ENCODE results near the gene ITGA6.

ITGA6 gene

GRCh38 chr2:172438741-172439508 lies 11.5 kb downstream of the ITGA6 start:
- no peaks in the 10 kb centered on the region for H3K27me3 ChIP-seq (replicated peaks)
- H3K27ac ChIP-seq: peak overlapping the region; percentile 17
- in situ Hi-C loops (cut with HindIII; ENCODE audit: low pct_ligation_motif_present, low sequenced_read_pairs): loop anchor here (25.0 kb wide), 1 partner anchor 252 kb away; no protein-coding TSS in a partner anchor
- no peaks in the 10 kb centered on the region for H3K36me3 ChIP-seq (replicated peaks)
- DNase-seq: peak; percentile 56
- TF ChIP-seq CTCF (IDR thresholded peaks at IDR 0.05; ENCODE audit: low read depth, low read length, missing control alignments): no peak
- H3K4me3 ChIP-seq (ENCODE audit: low read depth, low read length): no peak overlapping the region

GRCh38 chr2:172439509-172439860 lies 12.1 kb downstream of the ITGA6 start:
- no peak overlapping the region for H3K27ac ChIP-seq
- TF ChIP-seq CTCF (IDR thresholded peaks at IDR 0.05; ENCODE audit: low read depth, low read length, missing control alignments): no peak

GRCh38 chr2:172439911-172440310 lies 12.5 kb downstream of the ITGA6 start:
- H3K4me3 ChIP-seq (ENCODE audit: low read depth, low read length): no peak overlapping the region
- TF ChIP-seq CTCF (IDR thresholded peaks at IDR 0.05; ENCODE audit: low read depth, low read length, missing control alignments): no peak
- in situ Hi-C loops (cut with HindIII; ENCODE audit: low pct_ligation_motif_present, low sequenced_read_pairs): loop anchor here (25.0 kb wide), 1 partner anchor 253 kb away; no protein-coding TSS in a partner anchor
- no peaks in the 10 kb centered on the region for H3K27me3 ChIP-seq (replicated peaks)
- H3K27ac ChIP-seq: no peak overlapping the region
- no peak for DNase-seq
- H3K36me3 ChIP-seq (replicated peaks): no peaks in the 10 kb centered on the region

More at GRCh38 chr2:172439509-172439860, 12.1 kb downstream of the ITGA6 start:
- no peak overlapping the region for H3K4me3 ChIP-seq (ENCODE audit: low read depth, low read length)
- in situ Hi-C loops (cut with HindIII; ENCODE audit: low pct_ligation_motif_present, low sequenced_read_pairs): loop anchor here (25.0 kb wide), 1 partner anchor 252 kb away; no protein-coding TSS in a partner anchor
- H3K27me3 ChIP-seq (replicated peaks): no peaks in the 10 kb centered on the region
- no peak for DNase-seq
- no peaks in the 10 kb centered on the region for H3K36me3 ChIP-seq (replicated peaks)

- DNase-seq: no peak
- no peak for TF ChIP-seq CTCF (IDR thresholded peaks at IDR 0.05; ENCODE audit: low read depth, low read length, missing control alignments)
- in situ Hi-C loops (cut with HindIII; ENCODE audit: low pct_ligation_motif_present, low sequenced_read_pairs): loop anchor here (25.0 kb wide), 1 partner anchor 253 kb away; no protein-coding TSS in a partner anchor
- no peak overlapping the region for H3K4me3 ChIP-seq (ENCODE audit: low read depth, low read length)
- no peaks in the 10 kb centered on the region for H3K36me3 ChIP-seq (replicated peaks)
- H3K27me3 ChIP-seq (replicated peaks): no peaks in the 10 kb centered on the region
- H3K27ac ChIP-seq: no peak overlapping the region
These were observed 13.4 kb downstream of the ITGA6 start for GRCh38 chr2:172440795-172441194.

- Histone ChIP-seq H3K27me3 (replicated peaks) (no peaks in the 10 kb centered on the region), H3K4me3 (ENCODE audit: low read depth, low read length) (no peak overlapping the region), H3K27ac (peak overlapping the region; percentile 9), H3K36me3 (replicated peaks) (no peaks in the 10 kb centered on the region)
- in situ Hi-C loops (cut with HindIII; ENCODE audit: low pct_ligation_motif_present, low sequenced_read_pairs): loop anchor here (25.0 kb wide), 1 partner anchor 255 kb away; no protein-coding TSS in a partner anchor
- TF ChIP-seq CTCF (IDR thresholded peaks at IDR 0.05; ENCODE audit: low read depth, low read length, missing control alignments): no peak
- peak; percentile 90 for DNase-seq
These were observed 14.9 kb downstream of the ITGA6 start for GRCh38 chr2:172442072-172442895.

Measured in brain microvascular endothelial cell (primary cell).